Mesenchymal stem cell (in vitro differentiated cells and primary cell): ENCODE results near the gene KRT9.

Experiments used
- DNase-seq: peaks from one replicate; pipeline ENCODE4 v3.0.0-alpha.2; 2013
- H2AFZ ChIP-seq: one replicate; pipeline ENCODE4 v1.6.1; 2013; ENCODE audit warnings: low read depth, mild to moderate bottlenecking, control low read depth, inconsistent platforms, low read length, moderate library complexity
- H2AK5ac ChIP-seq: 2 replicates; pipeline ENCODE4 v1.6.1; 2013; ENCODE audit warnings: low read length, moderate library complexity, mild to moderate bottlenecking, inconsistent platforms; ENCODE audit not compliant: severe bottlenecking
- H2BK120ac ChIP-seq: one replicate; pipeline ENCODE4 v1.6.1; 2013; ENCODE audit warnings: low read depth, mild to moderate bottlenecking, inconsistent platforms, low read length, moderate library complexity
- H2BK12ac ChIP-seq, 2 experiments: one replicate each; pipeline ENCODE4 v1.6.1; 2013; ENCODE audit warnings: inconsistent platforms in 2 of 2, low read length in 2 of 2, mild to moderate bottlenecking in 2 of 2, moderate library complexity in 2 of 2, control low read depth in 1 of 2
- H2BK15ac ChIP-seq: one replicate; pipeline ENCODE4 v1.6.1; 2013; ENCODE audit warnings: mild to moderate bottlenecking, low read depth, inconsistent platforms; ENCODE audit not compliant: poor library complexity, severe bottlenecking
- H2BK5ac ChIP-seq: 2 replicates; pipeline ENCODE4 v1.6.1; 2013; ENCODE audit warnings: low read depth, mild to moderate bottlenecking, low read length, control low read depth, inconsistent platforms; ENCODE audit not compliant: poor library complexity, severe bottlenecking
- H3K14ac ChIP-seq, 2 experiments: one replicate each; pipeline ENCODE4 v1.6.1; 2013; ENCODE audit warnings: inconsistent platforms in 2 of 2, low read length in 2 of 2, control low read depth in 1 of 2, mild to moderate bottlenecking in 1 of 2, moderate library complexity in 1 of 2
- H3K18ac ChIP-seq, 2 experiments: one replicate each; pipeline ENCODE4 v1.6.1; 2013; ENCODE audit warnings: inconsistent platforms in 2 of 2, low read length in 2 of 2, control low read depth in 1 of 2, low read depth in 1 of 2, mild to moderate bottlenecking in 1 of 2
- H3K23ac ChIP-seq, 2 experiments: one replicate each; pipeline ENCODE4 v1.6.1; 2013; ENCODE audit warnings: inconsistent platforms in 2 of 2, low read length in 2 of 2, mild to moderate bottlenecking in 2 of 2, moderate library complexity in 2 of 2, control low read depth in 1 of 2
- H3K27ac ChIP-seq: 2 replicates; pipeline ENCODE4 v1.5.1; 2013; ENCODE audit warnings: mild to moderate bottlenecking, moderate library complexity, low read length, control low read depth, inconsistent platforms; ENCODE audit not compliant: poor library complexity, severe bottlenecking
- H3K27me3 ChIP-seq, 2 experiments: 2 replicates each; pipeline versions ENCODE4 v1.6.1 to v1.7.0; 2013; ENCODE audit warnings: low read length in 2 of 2, mild to moderate bottlenecking in 2 of 2, moderate library complexity in 2 of 2, control low read depth in 1 of 2, inconsistent platforms in 1 of 2; ENCODE audit not compliant: control insufficient read depth in 1 of 2, insufficient read depth in 1 of 2
- H3K36me3 ChIP-seq, 2 experiments: 2 replicates each; pipeline versions ENCODE4 v1.6.1 to v1.7.0; 2013; ENCODE audit warnings: low read length in 2 of 2, control low read depth in 1 of 2, inconsistent platforms in 1 of 2, low read depth in 1 of 2, mild to moderate bottlenecking in 1 of 2; ENCODE audit not compliant: insufficient read depth in 2 of 2, control insufficient read depth in 1 of 2
- H3K4ac ChIP-seq, 2 experiments: one replicate each; pipeline ENCODE4 v1.6.1; 2013; ENCODE audit warnings: inconsistent platforms in 2 of 2, low read length in 2 of 2, mild to moderate bottlenecking in 2 of 2, moderate library complexity in 2 of 2, control low read depth in 1 of 2, low read depth in 1 of 2
- H3K4me1 ChIP-seq: 2 replicates; pipeline ENCODE4 v1.6.1; 2013; ENCODE audit warnings: low read depth, low read length, control low read depth; ENCODE audit not compliant: control insufficient read depth, insufficient read depth
- H3K4me2 ChIP-seq: 2 replicates; pipeline ENCODE4 v1.6.1; 2013; ENCODE audit warnings: low read length, mild to moderate bottlenecking, inconsistent platforms; ENCODE audit not compliant: poor library complexity, severe bottlenecking
- H3K4me3 ChIP-seq, 2 experiments: 2 replicates each; pipeline versions ENCODE4 v1.5.1 to v1.7.0; 2013; ENCODE audit warnings: low read length in 2 of 2, mild to moderate bottlenecking in 2 of 2, control low read depth in 1 of 2, low read depth in 1 of 2; ENCODE audit not compliant: insufficient read depth in 1 of 2
- H3K79me1 ChIP-seq: replicated peaks from 2 replicates; pipeline ENCODE4 v1.6.1; 2013; ENCODE audit warnings: mild to moderate bottlenecking, control low read depth, low read length, inconsistent platforms; ENCODE audit not compliant: poor library complexity, severe bottlenecking
- H3K9ac ChIP-seq: 2 replicates; pipeline ENCODE4 v1.7.0; 2013; ENCODE audit warnings: mild to moderate bottlenecking, low read length, moderate library complexity
- H3K9me3 ChIP-seq: 2 replicates; pipeline ENCODE4 v1.7.0; 2013; ENCODE audit warnings: mild to moderate bottlenecking, low read length; ENCODE audit not compliant: control insufficient read depth
- H4K8ac ChIP-seq: one replicate; pipeline ENCODE4 v1.6.1; 2013; ENCODE audit warnings: inconsistent platforms, mild to moderate bottlenecking, low read length, moderate library complexity
- H4K91ac ChIP-seq: one replicate; pipeline ENCODE4 v1.6.1; 2013; ENCODE audit warnings: mild to moderate bottlenecking, low read length, inconsistent platforms
- WGBS: methylation state at CpG from one replicate; pipeline ENCODE4 v1.1.7; 2013; ENCODE audit warnings: mixed read lengths; 5-methylcytosine and 5-hydroxymethylcytosine counted together

The KRT9 gene

DNA sequence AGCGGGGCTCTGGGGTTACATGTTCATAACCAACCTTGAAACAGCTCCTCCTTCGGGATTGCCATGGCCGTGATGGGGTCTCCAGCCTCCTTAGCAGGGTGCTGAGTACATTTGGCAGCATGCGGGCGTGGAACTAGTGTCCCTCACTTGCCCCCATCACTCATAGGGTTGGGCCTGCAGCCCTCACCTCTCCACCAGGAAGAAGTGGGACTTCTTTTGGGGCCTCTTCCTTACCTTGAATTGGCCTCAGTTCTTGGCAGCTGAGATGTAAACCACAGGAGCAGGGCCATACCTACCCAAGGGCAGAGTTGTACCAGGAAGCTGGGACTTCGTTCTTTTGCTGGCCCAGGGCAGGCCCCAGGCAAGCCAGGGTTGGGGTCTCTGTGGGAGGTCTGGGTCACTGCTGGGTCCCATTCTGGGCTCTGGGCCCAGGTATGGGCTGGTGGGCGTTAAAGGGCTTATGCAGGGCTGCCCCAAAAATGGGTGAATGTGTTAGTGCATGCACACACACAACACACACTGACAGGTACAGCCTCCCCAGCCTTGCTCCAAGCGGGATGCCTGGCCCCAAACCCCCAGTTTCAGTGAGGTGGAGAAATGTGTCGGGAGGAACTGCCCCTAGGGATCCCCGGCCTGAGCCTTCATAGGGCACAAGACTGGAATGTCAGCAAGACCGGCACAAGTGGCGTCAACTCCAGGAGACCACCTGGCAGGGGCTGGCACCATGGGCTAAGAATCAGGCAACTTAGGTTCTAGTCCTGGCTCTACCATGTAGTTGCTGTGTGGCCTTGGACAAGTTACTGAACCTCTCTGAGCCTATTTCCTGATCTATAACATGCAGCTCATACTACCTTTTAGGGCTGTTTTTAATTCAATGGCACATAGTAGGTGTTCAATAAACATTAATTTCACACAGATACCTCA, 49.3 kb downstream of the KRT9 start:
- H3K4me1 ChIP-seq = peaks cover 39% of the 10 kb centered on the region
- no peak for DNase-seq
- no peak overlapping the region for H2BK5ac ChIP-seq
- no peak overlapping the region for H3K14ac ChIP-seq
- no peak overlapping the region for H3K23ac ChIP-seq
- no peak overlapping the region for H2AFZ ChIP-seq
- H3K27ac ChIP-seq = peak overlapping the region; percentile 36
- no peaks in the 10 kb centered on the region for H3K9me3 ChIP-seq
- H3K27me3 ChIP-seq = peaks cover 0 to 15% of the 10 kb centered on the region in 2 experiments
- H3K4ac ChIP-seq = peak overlapping the region; percentile 49 to 62
- H2BK15ac ChIP-seq = peak overlapping the region; percentile 76
- no peak overlapping the region for H3K9ac ChIP-seq
- H2BK12ac ChIP-seq = peak overlapping the region; percentile 29 to 65
- WGBS = 90% methylated on average over 11 of the region's 12 CpGs
- H4K91ac ChIP-seq = peak overlapping the region; percentile 93
- peak overlapping the region; percentile 57 for H2AK5ac ChIP-seq
- no peak overlapping the region for H3K4me2 ChIP-seq
- H4K8ac ChIP-seq = peak overlapping the region; percentile 83
- no peak overlapping the region for H3K4me3 ChIP-seq
- H2BK120ac ChIP-seq = peak overlapping the region; percentile 45
- H3K36me3 ChIP-seq = peaks cover 0 to 26% of the 10 kb centered on the region in 2 experiments
- peak overlapping the region in 1 of 2 experiments; percentile 56 for H3K18ac ChIP-seq
- H3K79me1 ChIP-seq = peaks cover under 1% of the 10 kb centered on the region

DNA sequence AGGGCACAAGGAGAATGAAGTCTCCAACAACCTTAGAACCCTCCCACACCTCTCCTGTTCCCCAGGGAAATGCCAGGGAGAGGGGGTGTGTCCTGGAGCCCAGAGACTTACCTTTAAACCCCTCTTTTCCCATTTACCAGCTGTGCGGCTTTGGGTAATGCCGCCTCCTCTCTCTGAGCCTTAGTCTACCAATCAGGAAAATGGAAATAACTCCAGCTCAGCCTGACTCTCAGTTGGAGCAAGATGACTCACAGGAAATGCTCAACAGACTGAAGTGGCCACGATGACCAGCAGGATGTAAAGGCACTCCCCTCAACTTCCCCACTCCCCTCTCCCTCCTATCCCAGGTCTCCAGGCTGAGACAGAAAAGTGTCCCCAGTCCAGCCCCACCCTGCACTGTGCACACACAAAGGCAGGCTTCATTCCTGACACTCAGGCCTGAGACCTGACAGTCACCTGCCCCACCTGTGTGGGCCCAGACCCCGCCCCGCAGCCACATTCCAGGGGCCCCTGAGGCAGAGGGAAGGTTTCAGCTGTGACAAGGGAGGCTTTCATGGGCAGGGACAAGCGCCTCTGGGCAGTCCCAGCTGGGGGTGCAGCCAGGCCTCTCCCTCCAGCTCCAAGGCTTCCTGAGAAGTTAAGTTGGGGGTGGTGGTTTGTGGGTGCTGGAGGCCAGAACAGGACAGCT, 50.1 kb downstream of the KRT9 start:
- peak overlapping the region; percentile 58 for H2AK5ac ChIP-seq
- peak overlapping the region; percentile 36 for H3K27ac ChIP-seq
- DNase-seq = peak; percentile 90

DNA sequence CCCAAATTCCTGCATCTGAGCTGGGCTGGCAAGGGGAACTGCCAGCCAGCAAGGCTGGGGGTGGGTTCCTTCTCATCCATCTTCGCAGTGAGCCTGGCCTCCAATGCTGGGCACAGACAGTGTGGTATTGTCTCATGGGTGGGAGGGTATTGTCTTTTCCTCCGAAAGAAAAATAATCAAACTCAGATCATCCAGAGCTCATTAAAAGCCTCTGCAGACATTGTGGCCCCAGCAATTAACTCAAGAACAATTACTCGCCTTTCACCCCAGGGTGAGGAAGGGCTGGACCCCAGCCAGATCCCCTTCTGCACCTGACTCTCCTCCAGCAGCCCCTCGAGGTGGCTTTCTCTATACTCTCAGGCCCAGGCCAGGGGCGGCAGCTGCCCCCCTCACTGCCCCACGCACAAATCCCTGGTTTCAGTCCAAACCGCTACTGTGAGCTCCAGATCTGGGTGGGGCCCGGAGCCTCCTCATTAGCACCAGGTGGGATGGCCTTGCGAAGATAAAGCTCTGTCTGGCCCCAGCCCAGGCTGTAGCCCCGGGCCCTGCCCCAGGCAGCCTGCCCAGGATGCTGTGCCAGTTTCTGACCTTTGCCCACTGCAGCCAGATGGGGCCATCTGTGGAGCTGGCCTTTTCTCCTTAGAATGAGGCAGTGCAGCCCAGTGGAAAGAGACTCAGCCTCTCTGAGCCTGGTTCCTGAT, 50.9 kb downstream of the KRT9 start:
- peak overlapping the region; percentile 16 to 64 for H3K18ac ChIP-seq
- H2BK120ac ChIP-seq = peak overlapping the region; percentile 64
- DNase-seq = no peak
- peak overlapping the region in 1 of 2 experiments; percentile 45 for H2BK12ac ChIP-seq
- H4K91ac ChIP-seq = peak overlapping the region; percentile 68
- peak overlapping the region; percentile 78 for H2BK15ac ChIP-seq
- H3K79me1 ChIP-seq = no peaks in the 10 kb centered on the region
- H3K23ac ChIP-seq = no peak overlapping the region
- no peak overlapping the region for H3K4me3 ChIP-seq
- H3K14ac ChIP-seq = peak overlapping the region in 1 of 2 experiments; percentile 19
- H3K36me3 ChIP-seq = peaks cover 0 to 29% of the 10 kb centered on the region in 2 experiments
- H3K27ac ChIP-seq = no peak overlapping the region
- peaks cover 31% of the 10 kb centered on the region for H3K4me1 ChIP-seq
- H2AK5ac ChIP-seq = peak overlapping the region; percentile 61
- no peak overlapping the region for H3K9ac ChIP-seq
- H2BK5ac ChIP-seq = no peak overlapping the region
- WGBS = 70% methylated on average over 9 of the region's 10 CpGs
- H3K27me3 ChIP-seq = peaks cover 0 to 24% of the 10 kb centered on the region in 2 experiments
- H3K9me3 ChIP-seq = no peaks in the 10 kb centered on the region
- H2AFZ ChIP-seq = no peak overlapping the region
- peak overlapping the region; percentile 24 to 41 for H3K4ac ChIP-seq
- no peak overlapping the region for H4K8ac ChIP-seq
- no peak overlapping the region for H3K4me2 ChIP-seq

More for the DNA sequence above, 50.1 kb downstream of the KRT9 start:
- Histone ChIP-seq H3K4me2 (no peak overlapping the region), H3K14ac (no peak overlapping the region), H2BK15ac (peak overlapping the region; percentile 90), H3K18ac (peak overlapping the region; percentile 64 to 79), H3K36me3 (peaks cover 0 to 28% of the 10 kb centered on the region in 2 experiments), H3K27me3 (peaks cover 0 to 17% of the 10 kb centered on the region in 2 experiments), H3K4me1 (peaks cover 34% of the 10 kb centered on the region), H2AFZ (no peak overlapping the region), H3K9ac (no peak overlapping the region), H4K8ac (peak overlapping the region; percentile 83), H3K9me3 (no peaks in the 10 kb centered on the region), H3K23ac (no peak overlapping the region), H2BK12ac (peak overlapping the region; percentile 45 to 83), H3K4ac (peak overlapping the region; percentile 49 to 62), H2BK5ac (no peak overlapping the region), H2BK120ac (peak overlapping the region; percentile 64), H3K4me3 (no peak overlapping the region), H3K79me1 (no peaks in the 10 kb centered on the region), H4K91ac (peak overlapping the region; percentile 93)
- WGBS = 35% methylated on average over 6 of the region's 6 CpGs
